Osteoblast (primary cell): ENCODE data around the gene CACNG1. TPM values are rescaled to one million over a fixed set of nuclear protein-coding genes. Genes with fewer than 3 reads are reported as not detected.

Experiments
- DNase-seq: peaks from one replicate; pipeline ENCODE4 v3.0.0; 2011; ENCODE audit warnings: low spot score, mixed read lengths; ENCODE audit not compliant: insufficient read length; ENCODE audit errors: missing footprints
- H2AFZ ChIP-seq: 2 replicates; pipeline ENCODE4 v1.6.0; 2011; ENCODE audit warnings: mild to moderate bottlenecking, low read length
- H3K27ac ChIP-seq: 2 replicates; pipeline ENCODE4 v1.5.1; 2011; ENCODE audit warnings: mild to moderate bottlenecking, low read depth, low read length, moderate library complexity
- H3K27me3 ChIP-seq: 2 replicates; pipeline ENCODE4 v1.6.0; 2012; ENCODE audit warnings: mild to moderate bottlenecking, control low read depth, inconsistent platforms, low read length, moderate library complexity; ENCODE audit not compliant: insufficient read depth
- H3K36me3 ChIP-seq: 2 replicates; pipeline ENCODE4 v1.5.1; 2011; ENCODE audit warnings: mild to moderate bottlenecking, low read length, control low read depth, moderate library complexity; ENCODE audit not compliant: insufficient read depth
- H3K4me1 ChIP-seq: 2 replicates; pipeline ENCODE4 v1.5.1; 2011; ENCODE audit warnings: mild to moderate bottlenecking, low read length, control low read depth, moderate library complexity; ENCODE audit not compliant: insufficient read depth
- H3K4me2 ChIP-seq: 2 replicates; pipeline ENCODE4 v1.6.0; 2011; ENCODE audit warnings: mild to moderate bottlenecking, low read length; ENCODE audit not compliant: insufficient read depth
- H3K4me3 ChIP-seq: fragments of 200-600 bp; sonication (generic); 3 replicates; pipeline ENCODE4 v1.5.1; 2012; ENCODE audit warnings: mild to moderate bottlenecking, low read length, inconsistent platforms; ENCODE audit not compliant: insufficient read depth
- H3K79me2 ChIP-seq: 2 replicates; pipeline ENCODE4 v1.6.0; 2012; ENCODE audit warnings: mild to moderate bottlenecking, low read length, control low read depth, inconsistent platforms; ENCODE audit not compliant: insufficient read depth
- H3K9me3 ChIP-seq: 2 replicates; pipeline ENCODE4 v1.5.1; 2011; ENCODE audit warnings: low read depth, low read length, control low read depth
- H4K20me1 ChIP-seq: 2 replicates; pipeline ENCODE4 v1.6.0; 2012; ENCODE audit warnings: mild to moderate bottlenecking, low read length, control low read depth; ENCODE audit not compliant: insufficient read depth
- CTCF ChIP-seq: IDR thresholded peaks from 2 replicates; pipeline ENCODE4 v1.5.1; 2011; ENCODE audit warnings: mild to moderate bottlenecking, low read depth, low read length, moderate library complexity; ENCODE audit errors: extremely low read depth
- total RNA-seq: library from RNA; depleted of rRNA; stranded (reverse); fragments of >200 nt; gene quantifications from 2 replicates; pipeline ENCODE4 v1.2.3, GENCODE V29; 2012

The CACNG1 gene
- total RNA-seq, 1 donor, result not detected

GRCh38 chr17:67054011-67054591 lies 9.7 kb downstream of the CACNG1 start:
- Histone ChIP-seq H3K79me2 (no peaks in the 10 kb centered on the region), H2AFZ (no peak overlapping the region), H3K4me1 (no peaks in the 10 kb centered on the region), H3K36me3 (no peaks in the 10 kb centered on the region), H3K27me3 (no peaks in the 10 kb centered on the region), H4K20me1 (no peaks in the 10 kb centered on the region), H3K27ac (no peak overlapping the region), H3K4me3 (no peak overlapping the region), H3K9me3 (peaks cover 3% of the 10 kb centered on the region), H3K4me2 (no peak overlapping the region)
- no peak for TF ChIP-seq CTCF
- DNase-seq, result peak; percentile 67

- Histone ChIP-seq H3K79me2 (no peaks in the 10 kb centered on the region), H3K9me3 (no peaks in the 10 kb centered on the region), H2AFZ (no peak overlapping the region), H3K27me3 (no peaks in the 10 kb centered on the region), H3K4me1 (no peaks in the 10 kb centered on the region), H3K36me3 (no peaks in the 10 kb centered on the region), H3K27ac (no peak overlapping the region), H3K4me3 (no peak overlapping the region), H3K4me2 (no peak overlapping the region), H4K20me1 (no peaks in the 10 kb centered on the region)
- no peak for TF ChIP-seq CTCF
- no peak for DNase-seq
These were observed 10.3 kb downstream of the CACNG1 start for GRCh38 chr17:67054608-67055007.

GRCh38 chr17:67055041-67055443 lies 10.7 kb downstream of the CACNG1 start:
- no peak for TF ChIP-seq CTCF
- Histone ChIP-seq H3K4me2 (no peak overlapping the region), H3K36me3 (no peaks in the 10 kb centered on the region), H3K27ac (no peak overlapping the region), H4K20me1 (no peaks in the 10 kb centered on the region), H3K9me3 (no peaks in the 10 kb centered on the region), H3K79me2 (no peaks in the 10 kb centered on the region), H2AFZ (no peak overlapping the region), H3K4me1 (no peaks in the 10 kb centered on the region), H3K4me3 (no peak overlapping the region), H3K27me3 (no peaks in the 10 kb centered on the region)
- no peak for DNase-seq

- no peak for DNase-seq
- Histone ChIP-seq H3K4me1 (no peaks in the 10 kb centered on the region), H3K36me3 (no peaks in the 10 kb centered on the region), H2AFZ (no peak overlapping the region), H3K79me2 (no peaks in the 10 kb centered on the region), H3K27me3 (no peaks in the 10 kb centered on the region), H3K9me3 (no peaks in the 10 kb centered on the region), H4K20me1 (no peaks in the 10 kb centered on the region), H3K4me3 (no peak overlapping the region), H3K27ac (no peak overlapping the region), H3K4me2 (no peak overlapping the region)
- no peak for TF ChIP-seq CTCF
These were observed 11.7 kb downstream of the CACNG1 start for GRCh38 chr17:67055811-67056745.
